HL-60/S4 (cell line): Measurements from ENCODE around the gene MED20.

Source experiments
- in situ Hi-C: fragments of 300-500 bp; cut with MboI; formaldehyde crosslinking; loops from 2 replicates; pipeline ENCODE4 v1.14.3; 2022; ENCODE audit warnings: low sequenced_read_pairs

Gene MED20

DNA sequence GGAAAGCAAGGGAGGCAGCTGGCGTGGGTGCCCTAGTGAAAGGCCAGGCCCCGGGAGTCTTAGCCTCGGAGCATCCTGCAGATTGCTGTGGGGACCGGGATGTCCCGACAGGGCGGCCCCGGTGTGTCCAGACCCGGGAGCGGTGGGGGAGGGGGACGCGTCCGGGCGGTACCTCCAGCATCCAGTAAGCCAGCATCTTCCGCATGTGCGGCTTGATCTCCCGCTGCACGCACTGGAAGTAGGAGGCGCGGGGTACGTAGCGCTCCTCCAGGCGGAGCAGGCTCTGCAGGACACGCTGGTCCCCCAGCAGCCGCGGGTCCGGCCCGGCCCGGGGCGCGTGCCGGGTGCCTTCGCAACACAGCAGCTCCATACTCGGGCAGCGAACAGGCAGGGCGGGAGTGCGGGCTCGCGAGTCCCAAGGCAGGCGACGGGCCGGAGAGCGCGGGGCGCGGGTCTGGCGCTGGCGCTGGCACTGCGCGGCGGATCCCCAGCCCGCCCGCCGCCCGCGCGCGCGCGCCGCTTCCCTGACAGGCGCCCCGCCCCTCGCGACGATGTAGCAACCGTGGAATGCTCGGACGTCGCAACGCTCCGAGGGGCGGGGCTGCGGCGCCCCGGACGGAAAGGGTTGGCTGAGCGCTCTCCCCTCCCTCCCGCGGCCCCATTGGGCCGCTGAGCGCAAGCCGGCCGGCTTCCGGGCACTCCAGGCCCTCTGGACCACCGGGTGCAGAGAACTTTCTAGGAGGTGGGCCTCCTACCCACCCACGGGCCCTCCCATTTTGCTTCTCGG lies 20.5 kb upstream of the MED20 start, which contains the start of gene CCND3:
Gene CCND3 (minus strand): TSS at position 529 of the 787 bp plus-strand sequence. CDS start 159 bp downstream, at position 370.
- in situ Hi-C loops: no loop called here

DNA sequence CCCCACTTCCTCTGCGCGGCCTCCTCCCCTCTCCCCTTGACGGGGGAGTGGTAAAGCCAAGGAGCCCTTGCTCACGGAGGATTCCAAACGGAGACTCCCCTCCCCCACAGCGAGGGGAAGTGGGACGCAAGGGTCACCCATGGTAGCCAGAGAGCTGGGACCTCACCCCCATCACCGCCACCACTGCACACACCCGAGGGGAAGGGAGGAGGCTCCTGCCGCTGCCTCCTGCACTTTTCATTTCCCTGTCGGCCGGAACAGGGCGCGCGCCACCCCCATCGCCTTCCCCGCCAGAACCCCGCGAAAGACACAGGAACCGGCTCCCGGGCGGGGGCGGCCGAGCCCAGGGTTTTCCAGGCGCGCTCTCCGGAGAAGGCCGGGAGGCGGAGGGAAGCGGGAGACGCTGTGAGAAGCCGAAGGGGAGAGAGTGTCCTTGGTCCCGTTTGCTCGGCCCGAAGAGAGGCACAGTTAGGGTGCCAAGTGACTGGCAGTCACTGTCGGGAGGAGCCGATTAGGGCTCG lies 19.9 kb upstream of the MED20 start:
- in situ Hi-C loops: no loop called here

DNA sequence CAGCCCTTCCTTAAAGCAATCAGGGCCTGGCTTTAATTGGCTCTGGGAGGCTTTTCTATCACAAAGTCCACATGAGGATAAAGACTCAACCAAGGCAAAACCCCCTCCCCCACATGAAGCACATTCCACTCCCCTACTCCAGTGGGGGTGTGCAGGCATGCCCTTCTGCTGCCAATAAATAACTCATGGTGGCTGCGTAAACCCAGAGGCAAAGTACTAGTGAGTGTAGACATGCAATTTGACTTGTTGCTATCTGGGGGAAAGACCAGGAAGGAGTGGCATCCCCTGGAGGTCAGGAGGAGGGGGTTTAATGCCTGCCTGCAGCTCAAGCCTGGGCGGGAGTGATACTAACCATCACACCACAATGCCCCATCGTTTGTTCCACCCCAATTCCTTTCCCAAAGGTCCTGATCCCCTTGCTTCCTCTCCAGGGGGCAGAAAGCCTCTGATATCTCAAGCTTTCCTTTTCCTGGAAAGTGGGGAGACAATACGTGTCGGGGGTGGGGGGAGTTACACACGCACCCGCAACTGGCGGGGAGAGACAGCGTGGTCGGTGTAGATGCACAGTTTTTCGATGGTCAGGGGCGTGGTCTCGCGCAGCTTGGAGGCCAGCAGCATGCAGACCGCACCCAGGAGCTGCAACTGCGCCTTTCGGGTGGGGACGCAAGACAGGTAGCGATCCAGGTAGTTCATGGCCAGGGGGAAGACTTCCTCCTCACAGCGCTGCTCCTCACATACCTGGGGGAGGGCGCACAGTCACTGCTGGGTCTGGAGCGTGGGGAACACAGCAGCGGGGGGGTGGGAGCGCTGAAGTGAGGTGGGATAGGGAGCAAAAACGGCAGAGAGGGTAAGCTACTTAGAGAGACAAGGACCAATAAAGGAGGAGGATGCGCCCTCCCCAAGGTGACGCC lies 19.2 kb upstream of the MED20 start:
- in situ Hi-C loops: no loop called here

DNA sequence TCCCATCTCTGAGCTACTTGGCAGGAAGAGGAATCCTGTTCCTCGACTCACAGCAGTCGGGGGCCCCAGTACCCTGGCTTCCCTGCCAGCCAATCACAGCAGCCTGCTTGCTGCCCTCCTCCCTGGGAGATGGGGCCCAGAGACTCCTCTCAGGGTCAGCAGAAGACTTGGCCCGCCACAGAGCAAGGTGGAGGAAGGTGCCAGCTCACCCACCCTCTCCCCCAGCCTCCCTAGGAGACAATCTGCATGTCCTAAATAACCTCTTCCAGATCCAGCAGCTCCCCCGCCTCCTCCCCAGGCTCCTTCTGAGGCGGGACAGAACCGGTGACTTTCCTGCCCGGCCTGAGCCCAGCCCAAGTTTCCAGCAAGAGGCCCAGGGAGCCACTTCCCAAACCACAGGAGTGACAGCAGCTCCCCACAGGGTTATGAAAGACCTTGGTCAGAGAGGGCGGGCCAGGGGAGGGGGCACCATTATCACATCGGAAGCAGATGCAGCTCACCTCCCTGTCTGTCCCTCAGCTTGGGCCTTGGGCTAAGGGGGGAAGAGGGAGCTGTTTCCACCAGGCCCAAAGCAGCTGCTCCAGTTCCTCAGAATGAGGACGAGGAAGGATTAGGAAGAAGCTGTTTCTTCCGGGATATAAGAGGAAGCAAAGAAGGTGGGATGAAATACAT lies 18.4 kb upstream of the MED20 start:
- in situ Hi-C loops: no loop called here

DNA sequence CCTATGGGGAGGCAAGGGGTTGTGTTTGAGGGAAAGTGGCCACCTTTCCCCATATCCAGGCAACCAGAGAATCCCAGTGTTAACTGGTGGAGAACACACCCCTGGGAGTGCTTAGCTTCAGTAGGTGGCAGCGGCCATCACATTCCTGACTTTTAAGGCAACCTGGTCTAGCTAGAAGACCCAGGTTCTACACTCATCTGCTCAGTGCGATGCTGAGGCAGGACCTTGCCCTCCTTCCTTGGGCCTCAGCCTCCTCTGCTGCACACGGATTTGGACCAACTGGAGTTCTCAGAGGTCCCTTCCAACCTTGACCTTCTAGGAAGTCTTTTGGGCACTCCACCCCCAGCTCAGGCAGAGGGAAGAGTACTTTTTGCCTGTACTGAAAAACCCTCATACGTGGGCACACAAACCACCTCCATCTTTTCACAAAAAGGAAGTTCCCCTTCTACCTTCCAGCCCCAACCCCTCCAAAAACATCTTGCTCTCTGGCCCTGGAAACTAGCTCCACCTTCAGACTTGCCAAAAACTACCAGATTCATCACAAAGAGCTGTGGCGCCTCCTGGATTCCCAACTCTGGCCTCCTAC lies 17.7 kb upstream of the MED20 start:
- in situ Hi-C loops: no loop called here

DNA sequence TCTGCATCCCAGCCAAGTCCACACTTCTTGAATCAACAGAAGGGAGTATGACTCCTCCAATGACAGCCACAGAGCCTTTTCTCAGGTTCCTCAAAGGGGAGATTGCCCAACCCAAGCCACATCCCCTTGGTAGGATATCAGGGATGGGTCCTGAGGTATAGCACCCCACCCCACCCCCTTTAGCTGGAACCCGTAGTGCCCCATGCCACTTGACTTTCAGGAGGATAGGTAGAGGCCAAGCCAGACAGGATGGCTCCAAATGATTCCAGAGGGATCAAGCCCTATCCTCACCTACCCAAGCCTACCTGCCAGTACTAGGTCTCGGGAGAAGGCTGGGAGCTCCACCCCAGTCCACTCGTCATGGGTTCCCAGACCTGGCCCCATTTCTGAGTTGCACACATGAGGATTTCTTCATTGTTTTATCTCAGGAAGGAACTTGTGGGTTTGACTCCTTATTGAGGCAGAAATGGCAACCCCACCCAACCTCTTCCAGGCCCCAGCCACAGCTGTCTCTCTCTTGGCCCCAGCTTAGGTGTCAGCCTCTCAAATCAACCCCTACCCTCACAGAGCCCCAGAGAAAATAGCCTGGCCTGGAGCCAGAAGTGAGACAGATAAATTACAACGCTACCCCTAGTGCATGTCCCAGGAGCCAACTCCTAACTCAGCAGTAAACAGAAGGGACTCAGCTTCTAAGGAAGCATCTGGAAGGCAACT lies 17.1 kb upstream of the MED20 start:
- in situ Hi-C loops: no loop called here

DNA sequence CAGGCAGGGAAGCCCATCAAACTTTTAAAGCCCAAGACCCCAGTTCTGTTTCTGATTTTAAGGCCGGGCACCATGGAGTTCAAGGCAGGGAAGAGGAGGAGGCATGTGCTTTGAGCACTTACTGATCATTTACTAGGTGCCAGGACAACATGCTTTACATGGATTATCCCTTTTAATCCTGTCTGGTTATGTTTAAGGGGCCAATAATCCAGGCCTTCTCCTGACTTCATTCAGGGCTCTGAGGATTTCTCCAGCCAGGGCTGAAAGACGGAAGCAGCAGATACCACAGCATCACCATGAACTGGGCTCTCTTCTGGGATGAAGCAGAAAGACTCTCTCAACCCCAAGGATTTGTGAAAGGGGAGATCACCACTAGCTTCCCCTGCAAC lies 16.5 kb upstream of the MED20 start:
- in situ Hi-C loops: no loop called here

DNA sequence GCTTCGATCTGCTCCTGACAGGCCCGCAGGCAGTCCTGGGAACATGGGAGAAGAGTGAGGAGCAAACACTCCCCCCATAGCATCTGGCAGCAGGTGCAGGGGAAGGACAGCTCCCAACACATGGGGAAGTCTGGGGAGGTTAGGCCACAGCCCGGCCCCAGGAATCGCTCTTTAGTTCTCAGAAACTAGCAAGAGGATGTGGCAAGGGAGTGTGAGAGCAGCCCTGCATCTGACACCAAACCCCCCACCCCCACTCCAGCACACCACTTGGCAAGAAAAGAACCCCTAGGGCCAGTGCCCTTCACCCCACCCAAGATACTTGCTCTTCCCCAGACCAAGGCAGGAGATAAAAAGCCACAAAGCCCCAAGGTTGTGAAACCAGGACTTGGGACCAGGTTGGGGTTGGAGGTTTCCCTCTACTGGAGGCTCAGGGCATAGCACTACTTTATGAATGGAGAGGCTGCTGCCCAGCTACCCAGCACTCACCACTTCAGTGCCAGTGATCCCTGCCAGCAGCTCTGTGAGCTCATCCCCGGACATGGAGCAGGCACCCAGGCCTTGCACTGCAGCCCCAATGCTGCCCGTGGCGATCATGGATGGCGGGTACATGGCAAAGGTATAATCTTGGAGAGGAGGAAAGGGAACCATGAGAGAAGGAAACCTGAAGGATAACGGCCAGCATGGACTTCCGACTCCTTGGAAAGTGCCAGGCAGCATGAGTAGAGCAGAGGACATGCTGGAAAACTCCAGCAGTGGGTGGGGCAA lies 15.3 kb upstream of the MED20 start:
- in situ Hi-C loops: no loop called here

DNA sequence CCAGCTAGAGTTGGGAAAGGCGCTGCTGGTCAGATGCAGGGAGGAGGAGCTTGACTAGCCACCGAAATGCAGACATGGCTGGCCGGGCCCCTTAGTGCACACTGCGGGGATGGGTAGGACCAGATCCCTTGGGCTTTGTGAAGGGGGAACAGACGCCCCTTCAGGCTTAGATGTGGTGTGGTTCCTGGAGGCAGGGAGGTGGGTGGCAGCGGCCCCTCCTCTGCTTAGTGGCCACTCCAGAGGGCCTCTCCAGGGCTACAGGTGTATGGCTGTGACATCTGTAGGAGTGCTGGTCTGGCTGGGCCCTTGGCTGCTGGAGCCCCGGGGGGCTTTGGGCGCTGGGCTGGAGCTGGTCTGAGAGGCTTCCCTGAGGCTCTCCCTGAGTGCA lies 14.7 kb upstream of the MED20 start:
- in situ Hi-C loops: no loop called here

DNA sequence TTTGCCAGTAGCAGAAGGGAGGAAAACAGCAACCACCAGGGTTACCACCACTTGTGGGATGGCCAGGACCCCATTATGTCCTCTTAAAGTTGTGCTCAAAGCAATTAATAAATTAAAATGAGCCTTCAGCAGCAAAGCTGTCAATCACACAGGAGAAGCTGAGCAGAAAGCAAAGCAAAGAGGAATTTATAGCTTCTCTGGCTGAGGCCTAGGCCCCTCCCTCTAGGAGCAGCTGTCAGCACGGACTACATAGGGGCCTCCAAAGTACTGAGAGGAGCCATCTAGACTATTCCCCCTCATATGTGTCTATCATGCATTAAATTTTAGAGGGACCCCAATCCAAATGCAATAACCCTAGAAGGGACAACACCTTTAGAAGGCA lies 14.2 kb upstream of the MED20 start:
- in situ Hi-C loops: no loop called here

DNA sequence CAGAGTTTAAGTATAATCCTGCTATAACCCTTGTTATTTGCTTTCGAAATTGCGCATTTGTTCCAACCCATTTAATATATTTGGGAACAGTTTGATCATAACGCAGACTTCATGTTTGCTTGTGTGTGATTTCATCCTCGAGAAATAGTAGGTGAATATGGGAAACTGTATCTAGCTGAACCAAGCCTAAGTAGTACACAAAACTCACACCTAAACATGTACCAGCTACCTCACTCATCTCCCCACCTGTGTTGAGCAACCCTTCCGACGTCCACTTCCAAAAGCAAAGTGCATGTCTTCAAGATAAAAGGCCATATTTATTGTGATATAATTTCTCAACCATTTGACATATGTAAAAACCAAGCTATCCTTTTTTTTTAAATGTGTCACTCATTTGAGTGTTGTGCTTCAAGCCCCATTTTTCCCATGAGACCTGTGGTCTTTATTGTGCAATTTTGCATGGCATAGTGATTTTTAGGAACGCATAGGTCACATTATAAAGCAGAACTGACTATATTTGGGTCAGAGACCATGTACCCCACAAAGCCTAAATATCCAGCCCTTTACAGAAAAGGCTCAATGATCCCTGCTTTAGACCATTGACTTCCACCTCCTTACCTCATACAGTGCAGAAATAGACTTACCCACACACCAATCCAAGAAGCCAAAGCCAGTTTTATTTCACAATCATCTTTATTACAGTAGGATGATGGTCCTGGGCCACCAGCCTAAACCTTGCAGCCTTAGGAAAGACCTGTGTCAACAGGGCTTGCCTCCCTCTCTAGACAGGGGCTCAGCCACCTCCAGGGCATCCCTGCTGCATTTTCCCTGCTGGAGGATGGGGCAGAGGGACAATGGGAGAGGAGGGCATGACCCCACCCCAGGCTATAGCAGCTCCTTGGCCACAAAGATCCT lies 13.6 kb upstream of the MED20 start:
- in situ Hi-C loops: no loop called here

DNA sequence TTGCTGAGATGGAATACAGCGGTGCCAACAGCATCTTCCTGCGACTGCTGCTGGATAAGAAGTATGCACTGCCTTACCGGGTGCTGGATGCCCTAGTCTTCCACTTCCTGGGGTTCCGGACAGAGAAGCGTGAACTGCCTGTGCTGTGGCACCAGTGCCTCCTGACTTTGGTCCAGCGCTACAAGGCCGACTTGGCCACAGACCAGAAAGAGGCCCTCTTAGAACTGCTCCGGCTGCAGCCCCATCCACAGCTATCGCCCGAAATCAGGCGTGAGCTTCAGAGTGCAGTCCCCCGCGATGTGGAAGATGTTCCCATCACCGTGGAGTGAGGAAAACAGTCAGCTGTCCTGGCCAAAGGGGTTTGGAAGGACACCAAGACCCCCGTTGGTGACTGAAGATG lies 11.4 kb upstream of the MED20 start:
- in situ Hi-C loops: no loop called here

DNA sequence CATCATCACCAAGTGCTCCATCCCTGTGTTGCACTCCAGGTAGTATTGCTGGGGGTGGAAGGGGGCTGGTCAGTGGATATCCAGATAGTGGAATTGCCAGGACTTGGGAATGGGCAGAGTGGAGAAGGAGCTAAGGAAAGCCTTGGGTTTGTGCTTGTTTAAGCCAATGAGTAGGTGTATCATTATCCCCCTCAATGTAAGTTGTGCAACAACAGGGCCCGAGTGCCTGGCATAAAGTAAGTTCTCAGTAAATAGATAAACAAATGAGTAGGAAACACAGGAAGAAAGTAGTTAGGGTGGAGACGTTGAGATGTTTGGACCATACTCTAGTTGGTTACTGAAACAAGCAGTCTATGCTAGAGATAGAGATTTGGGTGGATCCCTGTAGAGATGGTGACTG lies 10.9 kb upstream of the MED20 start:
- in situ Hi-C loops: no loop called here

DNA sequence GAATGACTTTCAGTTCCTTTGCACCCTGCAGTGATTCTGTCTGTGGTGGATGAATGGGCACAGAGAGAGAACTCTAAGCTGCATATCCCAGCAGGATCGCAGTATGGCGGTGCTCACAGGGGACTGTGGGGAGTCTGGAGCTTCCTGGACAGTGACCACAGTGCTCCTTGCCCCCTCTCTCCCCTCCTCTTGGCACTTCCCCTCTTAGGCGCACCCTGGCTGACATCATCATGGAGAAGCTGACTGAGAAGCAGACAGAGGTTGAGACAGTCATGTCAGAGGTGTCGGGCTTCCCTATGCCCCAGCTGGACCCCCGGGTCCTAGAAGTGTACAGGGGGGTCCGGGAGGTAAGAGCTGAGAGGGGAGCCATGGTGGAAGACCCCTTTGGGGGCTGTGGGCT lies 9.0 kb upstream of the MED20 start:
- in situ Hi-C loops: no loop called here

DNA sequence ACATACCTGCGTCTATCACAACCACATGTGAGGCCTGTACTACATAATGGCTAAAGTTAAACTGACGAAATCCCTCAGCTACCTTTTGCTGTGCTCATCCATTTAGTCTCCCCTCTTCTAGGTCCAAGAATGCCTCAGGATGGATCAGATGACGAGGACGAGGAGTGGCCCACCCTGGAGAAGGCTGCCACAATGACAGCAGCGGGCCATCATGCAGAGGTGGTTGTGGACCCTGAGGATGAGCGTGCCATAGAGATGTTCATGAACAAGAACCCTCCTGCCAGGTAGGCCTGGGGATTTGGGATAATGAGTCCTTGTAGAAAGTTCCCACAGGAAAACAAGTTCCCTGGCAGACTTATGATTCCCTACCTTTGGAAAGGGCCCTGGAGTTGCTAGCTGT lies 6.3 kb upstream of the MED20 start:
- in situ Hi-C loops: no loop called here

DNA sequence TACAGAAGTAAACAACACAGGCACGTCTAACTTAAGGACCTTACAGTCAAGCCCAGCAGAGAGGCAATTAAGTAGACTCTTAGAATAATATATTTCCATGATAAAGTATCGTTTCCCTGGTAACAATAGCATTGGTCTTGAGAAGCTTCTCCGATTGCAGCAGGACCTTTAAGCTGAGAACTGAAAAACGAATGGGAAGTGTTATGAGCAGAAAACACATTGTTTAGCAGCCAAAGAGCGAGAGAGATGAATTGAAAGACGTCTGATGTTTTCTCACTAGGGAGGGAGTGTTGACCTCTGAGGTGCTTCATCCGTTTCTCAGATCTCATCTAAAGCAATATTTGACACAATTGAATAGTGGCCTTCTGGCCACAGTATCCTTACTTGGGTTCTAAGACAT lies 1.2 kb upstream of the MED20 start:
- in situ Hi-C loops: no loop called here

DNA sequence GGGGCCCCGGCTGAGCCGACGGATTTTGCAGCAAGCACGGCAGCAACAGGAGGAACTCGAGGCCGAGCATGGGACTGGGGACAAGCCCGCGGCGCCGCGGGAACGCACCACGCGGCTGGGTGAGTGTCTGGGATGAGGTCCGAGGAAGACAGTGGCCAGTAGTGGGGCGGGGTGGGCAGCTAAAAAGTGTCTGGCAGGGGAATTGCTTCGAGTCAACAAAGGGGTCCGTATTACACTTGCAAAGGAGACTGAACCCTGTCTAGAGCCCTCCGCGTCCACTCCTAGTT lies 716 bp upstream of the MED20 start:
- in situ Hi-C loops: no loop called here

DNA sequence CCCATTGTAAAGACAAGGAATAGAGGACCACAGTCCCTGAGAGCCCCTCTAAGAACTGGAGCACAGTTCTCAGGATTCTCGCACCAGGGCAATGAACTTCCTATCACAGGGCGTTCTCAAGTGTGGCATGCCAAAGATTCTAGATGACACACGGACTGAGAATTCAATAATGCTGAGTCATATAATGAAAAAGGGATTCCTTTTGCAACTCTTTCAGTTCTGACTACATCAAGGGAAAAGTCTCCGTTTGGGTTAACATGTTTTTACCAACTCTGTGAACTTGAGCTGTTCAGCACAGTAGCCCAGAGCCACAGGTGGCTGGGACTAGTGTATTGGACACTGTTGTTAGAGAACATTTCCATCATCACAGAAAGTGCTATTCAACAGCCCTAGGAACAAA lies 3.4 kb downstream of the MED20 start:
- in situ Hi-C loops: no loop called here
